NCI-H2196 treated with DMSO at 0.1 percent for 48 hours (cell line): ENCODE measurements around the gene ADAMTS4.

Experiments
- DNase-seq: peaks from one replicate; lab custom pipeline; 2025; ENCODE audit not compliant: unreplicated experiment; lab: John Stamatoyannopoulos, UW

ADAMTS4 gene

DNA sequence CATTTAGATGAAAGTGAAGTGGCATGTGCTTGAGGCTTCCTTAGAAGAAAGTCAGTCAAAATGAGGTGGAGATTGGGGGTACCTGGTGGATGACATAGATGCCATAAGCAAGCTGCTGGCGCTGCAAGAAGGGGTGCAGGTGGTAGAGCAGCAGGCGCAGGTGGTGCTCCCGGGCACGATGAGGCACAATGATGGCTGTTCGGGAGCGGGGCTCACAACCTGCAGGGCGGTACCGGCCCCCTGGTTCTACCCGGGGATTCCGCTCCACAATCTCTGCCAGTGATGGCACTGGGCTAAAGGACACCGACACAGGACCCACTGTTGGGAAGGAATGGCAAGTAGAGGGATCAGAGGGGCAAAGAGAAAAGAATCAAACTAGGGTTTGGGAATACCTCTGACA is 23.9 kb downstream of the ADAMTS4 start:
- no peak for DNase-seq

DNA sequence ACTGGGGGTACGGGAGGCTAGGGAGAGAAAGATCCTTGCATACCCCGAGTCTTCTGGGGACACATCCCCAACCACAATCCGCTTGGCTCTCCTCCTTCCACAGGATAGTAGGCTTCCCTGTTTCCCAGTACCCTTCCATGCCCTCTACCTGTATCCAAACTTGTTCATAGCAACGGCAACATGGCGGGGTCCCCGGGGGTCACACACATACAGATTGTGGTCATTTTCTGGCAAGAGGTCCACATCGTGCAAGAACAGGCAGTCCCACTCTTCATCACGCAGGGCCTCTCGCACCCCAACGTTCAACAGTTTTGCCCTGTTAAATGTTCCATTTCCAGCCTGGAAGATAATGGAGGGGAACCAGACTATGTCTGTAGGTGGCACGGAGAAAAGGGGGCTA is 25.1 kb downstream of the ADAMTS4 start:
- DNase-seq, result no peak

- DNase-seq, result no peak
Observed at GRCh38 chr1:161172776-161173376, 26.0 kb downstream of the ADAMTS4 start.

- no peak for DNase-seq
Observed at GRCh38 chr1:161172349-161172748, 26.5 kb downstream of the ADAMTS4 start.

DNA sequence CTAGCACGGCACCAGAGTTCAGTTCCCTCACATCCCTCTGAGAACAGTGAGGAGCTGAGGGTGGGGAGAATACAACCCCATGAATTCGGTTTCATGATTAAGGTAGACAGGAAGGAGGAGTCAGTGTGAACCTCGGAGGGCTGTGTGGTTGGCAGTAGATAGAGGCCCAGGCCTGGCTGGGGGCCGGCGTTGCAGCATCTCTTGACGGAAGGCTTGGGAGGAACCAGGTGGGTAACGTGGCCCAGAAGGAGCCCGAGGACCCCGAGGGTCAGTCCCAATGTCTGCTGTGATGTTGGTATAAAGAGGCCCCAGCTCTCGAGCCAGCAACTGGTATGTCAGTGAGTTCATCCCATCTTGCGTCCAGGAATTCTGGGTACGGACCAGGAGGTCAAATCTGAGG is 27.2 kb downstream of the ADAMTS4 start:
- DNase-seq, result no peak

DNA sequence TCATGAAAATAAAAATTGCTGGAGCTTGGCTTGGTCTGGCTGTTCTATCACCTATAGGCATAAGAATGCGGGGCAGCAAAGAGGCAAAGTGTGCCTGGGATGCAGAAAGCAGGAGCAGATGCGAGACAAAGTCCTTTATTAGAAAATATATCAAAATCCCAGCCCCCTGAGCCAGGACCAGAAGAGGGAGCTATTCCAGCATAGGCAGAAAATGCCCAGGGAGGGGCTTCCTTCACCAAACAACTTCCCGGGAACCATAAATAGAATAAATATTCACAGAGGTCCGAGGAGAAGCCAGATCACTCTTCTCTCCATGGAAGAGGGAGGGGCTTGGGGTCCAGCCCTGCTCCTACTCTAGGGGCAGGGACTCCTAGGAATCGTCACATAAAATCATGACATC is 27.7 kb downstream of the ADAMTS4 start:
- no peak for DNase-seq

DNA sequence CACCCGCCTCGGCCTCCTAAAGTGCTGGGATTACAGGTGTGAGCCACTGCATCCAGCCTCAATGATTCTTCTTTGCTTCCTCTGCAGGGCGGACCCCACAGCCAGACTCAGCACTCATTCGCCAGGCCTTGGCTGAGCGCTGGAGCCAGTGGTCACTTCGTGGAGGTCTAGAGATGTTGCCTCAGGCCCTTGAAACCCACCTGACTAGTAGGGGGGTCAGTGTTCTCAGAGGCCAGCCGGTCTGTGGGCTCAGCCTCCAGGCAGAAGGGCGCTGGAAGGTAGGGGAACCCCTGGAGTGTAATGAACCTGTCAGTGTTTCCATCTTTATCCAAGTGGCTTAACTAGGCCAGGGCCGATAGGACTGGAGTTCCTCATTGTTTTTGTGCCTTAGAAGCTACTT is 29.9 kb downstream of the ADAMTS4 start:
- DNase-seq, result no peak

GRCh38 chr1:161166669-161167548 is 31.9 kb downstream of the ADAMTS4 start:
- no peak for DNase-seq

DNA sequence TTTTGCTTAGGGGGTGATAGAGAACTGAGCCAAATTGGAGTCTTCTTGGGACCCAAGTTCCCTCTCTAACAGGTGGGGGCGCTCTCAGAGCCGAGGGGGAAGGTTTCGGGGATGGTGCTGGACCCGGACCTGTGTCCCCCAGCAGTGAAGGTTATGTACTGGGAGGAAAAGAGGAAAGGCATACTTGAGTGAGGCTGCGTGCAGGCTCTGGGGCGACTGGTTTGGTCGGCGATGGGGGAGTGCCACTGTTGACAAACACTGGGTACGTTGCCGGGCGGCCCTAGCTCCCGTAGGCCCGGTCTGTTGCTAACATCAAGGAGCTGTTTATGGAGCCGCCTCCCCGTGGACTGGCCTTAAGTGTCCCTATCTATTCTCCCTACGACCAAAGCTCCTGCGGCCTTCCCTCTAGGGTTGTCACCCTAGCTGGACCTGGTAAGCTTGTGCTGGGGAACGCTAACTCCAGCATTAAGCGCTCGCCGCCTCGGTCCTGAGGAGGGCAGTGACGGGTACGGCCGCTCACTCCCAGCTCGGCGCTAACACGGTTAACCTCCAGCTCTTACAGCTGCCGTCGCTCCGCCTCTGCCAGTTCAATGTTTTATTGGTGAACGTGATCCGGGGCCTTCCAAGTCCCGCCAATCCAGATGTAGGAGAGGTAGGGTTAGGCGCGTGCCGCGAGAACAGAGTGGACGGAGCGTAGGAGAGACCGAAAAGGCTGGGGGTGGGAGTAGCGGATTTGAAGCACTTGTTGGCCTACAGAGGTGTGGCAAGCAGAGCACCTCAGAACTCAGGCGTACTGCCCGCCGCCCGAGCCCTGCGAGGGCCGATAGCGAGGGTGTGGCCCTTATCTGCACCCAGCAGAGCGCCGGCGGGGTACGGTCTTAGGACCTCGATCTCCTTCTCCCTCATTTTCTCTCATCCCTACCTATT is 32.8 kb downstream of the ADAMTS4 start, which contains the start of gene PPOX:
PPOX (plus strand) TSS at position 685 of the 927 bp plus-strand sequence. CDS start 422 bp downstream, outside the sequence.
- peak; percentile 96 for DNase-seq

DNA sequence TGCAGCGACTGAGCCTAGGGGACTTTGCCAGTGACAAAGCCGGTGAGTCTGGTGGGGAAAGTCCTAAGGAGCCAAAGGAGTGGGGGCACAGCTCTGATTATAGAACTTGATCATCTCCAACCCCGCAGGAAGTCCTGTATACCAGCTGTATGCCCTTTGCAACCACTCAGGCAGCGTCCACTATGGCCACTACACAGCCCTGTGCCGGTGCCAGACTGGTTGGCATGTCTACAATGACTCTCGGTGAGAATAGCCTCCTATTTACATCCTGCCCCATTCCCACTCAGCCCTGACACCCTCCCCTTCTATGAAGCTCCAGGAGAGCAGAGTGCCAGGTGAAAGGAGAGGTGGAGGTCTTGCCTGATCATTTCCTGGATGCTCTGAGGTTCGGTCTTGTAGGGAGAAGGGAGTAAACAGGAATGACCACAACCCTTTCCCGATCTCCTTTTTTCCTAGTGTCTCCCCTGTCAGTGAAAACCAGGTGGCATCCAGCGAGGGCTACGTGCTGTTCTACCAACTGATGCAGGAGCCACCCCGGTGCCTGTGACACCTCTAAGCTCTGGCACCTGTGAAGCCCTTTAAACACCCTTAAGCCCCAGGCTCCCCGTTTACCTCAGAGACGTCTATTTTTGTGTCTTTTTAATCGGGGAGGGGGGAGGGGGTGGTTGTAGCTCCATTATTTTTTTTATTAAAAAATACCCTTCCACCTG is 33.8 kb downstream of the ADAMTS4 start:
- no peak for DNase-seq

DNA sequence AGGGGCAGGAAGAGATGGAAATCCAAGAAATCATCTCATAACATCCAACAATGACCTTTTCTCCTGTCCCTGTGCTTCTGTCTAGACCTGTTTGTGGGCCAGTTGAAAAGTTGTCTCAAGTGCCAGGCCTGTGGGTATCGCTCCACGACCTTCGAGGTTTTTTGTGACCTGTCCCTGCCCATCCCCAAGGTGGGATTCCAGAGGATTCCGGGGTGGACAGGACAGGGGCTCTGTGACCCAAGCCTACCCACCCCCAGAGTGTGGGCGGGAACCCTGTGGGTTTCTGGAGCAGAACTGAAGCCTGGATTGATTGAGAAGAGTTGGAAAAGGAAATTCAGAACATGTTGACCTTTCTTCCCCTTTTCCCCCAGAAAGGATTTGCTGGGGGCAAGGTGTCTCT is 35.1 kb downstream of the ADAMTS4 start:
- no peak for DNase-seq

GRCh38 chr1:161162806-161163205 is 36.0 kb downstream of the ADAMTS4 start:
- DNase-seq, result no peak

DNA sequence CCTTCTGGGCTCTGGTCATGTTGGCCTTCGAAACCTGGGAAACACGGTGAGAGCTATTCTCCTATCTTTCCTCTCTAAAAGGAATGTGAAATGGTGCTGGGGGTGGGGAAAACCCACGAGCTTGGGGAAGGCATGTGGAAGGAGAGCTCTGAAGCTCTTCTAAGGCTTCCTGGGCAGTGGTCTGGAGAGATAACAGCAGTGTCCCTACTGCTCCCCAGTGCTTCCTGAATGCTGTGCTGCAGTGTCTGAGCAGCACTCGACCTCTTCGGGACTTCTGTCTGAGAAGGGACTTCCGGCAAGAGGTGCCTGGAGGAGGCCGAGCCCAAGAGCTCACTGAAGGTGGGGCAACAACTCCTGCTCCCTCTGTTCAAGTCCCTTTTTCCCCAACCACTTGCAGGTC is 36.8 kb downstream of the ADAMTS4 start:
- DNase-seq, result no peak

DNA sequence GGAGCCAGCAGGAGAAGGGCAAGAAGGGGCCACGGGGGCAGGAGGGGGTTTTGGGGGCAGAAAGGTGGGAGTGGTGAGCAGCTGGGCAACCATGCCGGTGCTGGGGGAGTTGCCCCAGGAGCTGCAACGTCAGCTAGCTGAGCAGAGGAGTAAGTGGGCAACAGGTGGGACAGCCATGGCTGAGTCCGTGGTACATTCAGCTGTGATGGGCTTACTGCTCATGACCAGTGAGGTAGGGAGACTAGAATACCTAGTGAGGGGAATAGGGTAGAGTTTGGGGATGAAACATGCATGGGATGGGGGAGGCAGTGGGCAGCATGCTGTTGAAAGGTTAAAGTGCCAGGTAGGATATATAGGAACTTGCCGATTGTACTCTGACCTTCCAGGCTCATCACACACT is 37.2 kb downstream of the ADAMTS4 start:
- no peak for DNase-seq

- DNase-seq, result no peak
Observed at GRCh38 chr1:161160671-161161145, 38.1 kb downstream of the ADAMTS4 start.

DNA sequence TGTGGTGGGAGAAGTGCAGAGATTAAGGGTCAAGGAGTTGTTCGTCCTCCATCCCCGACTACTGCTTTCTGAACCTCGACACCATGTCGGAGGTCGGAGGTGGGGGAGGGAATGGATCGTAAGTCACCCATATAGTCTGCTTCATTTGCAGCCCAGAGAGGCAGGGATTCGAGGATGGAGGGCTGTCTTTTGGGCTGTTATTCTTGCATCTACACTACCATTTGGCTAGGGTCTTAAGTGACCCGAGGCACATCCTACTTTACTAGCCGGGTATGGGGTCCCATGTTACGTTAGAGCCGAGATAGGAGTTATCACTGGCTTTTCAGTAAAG is 39.0 kb downstream of the ADAMTS4 start:
- no peak for DNase-seq

DNA sequence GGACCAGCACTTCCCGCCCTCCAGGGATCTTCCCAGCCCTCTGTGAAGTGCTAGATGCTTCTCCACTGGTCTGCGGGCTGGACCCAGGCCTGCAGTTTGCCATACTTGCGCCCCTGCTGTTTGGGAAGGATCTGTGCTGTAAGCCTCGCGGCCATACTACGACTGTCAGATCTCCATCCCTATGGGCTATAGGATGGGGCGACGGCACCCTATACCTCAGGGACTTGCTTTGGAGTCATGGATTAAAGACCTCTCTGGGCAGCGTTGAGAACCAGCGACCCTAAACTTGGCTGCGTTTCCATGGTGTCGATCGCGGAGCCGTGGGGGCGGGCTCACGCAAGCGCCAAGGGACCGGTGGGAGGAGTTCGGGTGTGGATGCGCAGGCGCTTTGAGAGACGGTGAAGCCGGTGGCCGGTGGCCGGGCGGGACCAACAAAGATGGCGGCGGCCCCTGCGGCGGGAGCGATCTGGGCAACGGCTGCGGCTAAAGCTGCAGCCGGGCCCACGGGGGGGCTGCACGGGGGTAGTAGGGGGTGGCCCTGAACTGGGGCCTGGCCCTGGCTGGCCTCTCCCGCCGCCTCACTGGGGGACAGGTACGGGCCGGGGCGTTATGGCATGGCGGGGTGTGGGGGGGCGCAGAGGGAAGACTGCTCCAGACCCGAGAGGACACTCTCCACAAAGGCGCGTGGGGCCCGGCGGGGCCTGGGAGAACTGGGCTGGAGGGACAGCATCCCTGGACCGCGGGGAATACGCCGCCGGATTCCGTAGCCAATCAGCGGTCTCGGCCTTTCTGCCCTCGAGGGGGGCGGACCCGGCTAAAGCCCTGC is 39.6 kb downstream of the ADAMTS4 start, which contains the start of gene USP21:
USP21 (plus strand) TSS at position 414 of the 826 bp plus-strand sequence. CDS start 1,141 bp downstream, outside the sequence.
- peak; percentile 85 for DNase-seq

GRCh38 chr1:161158316-161159010 is 40.4 kb downstream of the ADAMTS4 start:
- no peak for DNase-seq

- DNase-seq, result no peak
Observed at GRCh38 chr1:161157867-161158266, 41.0 kb downstream of the ADAMTS4 start.
